GM18870 (cell line): ENCODE results near the gene MR1.
A peak's percentile ranks its signal among the peaks of the same experiment; 100 is the strongest.

Experiments used
- ATAC-seq: cut with Tn5 transposase; IDR thresholded peaks from one replicate; pipeline ENCODE4 v1.9.1; 2021; ENCODE audit warnings: moderate library complexity; ENCODE audit not compliant: unreplicated experiment

The MR1 gene

GRCh38 chr1:181089676-181090544 lies 56.1 kb downstream of the MR1 start:
- no peak for ATAC-seq

- ATAC-seq: no peak
These were observed 56.9 kb downstream of the MR1 start for GRCh38 chr1:181090641-181091126.

- ATAC-seq: no peak
These were observed 57.7 kb downstream of the MR1 start for GRCh38 chr1:181091309-181092040.

DNA sequence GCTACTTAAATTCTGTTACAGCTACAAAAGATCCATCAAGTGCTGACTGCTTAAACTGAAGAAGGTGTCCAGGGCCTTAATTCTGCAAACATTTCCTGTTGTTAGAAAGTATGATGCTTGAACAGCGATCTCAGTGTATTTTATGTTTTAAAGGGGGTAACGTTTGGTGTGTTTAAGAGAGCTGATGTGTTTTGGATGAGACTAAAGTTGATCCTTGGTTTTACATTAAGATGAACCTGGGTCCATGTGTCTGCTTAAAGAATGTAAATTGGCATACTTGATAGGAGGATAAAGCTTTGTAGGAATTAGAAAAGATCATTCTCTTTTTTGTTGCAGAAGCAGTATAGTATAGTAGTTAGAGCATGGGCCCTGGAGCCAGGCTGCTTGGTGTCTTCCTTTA lies 58.3 kb downstream of the MR1 start:
- ATAC-seq: no peak

DNA sequence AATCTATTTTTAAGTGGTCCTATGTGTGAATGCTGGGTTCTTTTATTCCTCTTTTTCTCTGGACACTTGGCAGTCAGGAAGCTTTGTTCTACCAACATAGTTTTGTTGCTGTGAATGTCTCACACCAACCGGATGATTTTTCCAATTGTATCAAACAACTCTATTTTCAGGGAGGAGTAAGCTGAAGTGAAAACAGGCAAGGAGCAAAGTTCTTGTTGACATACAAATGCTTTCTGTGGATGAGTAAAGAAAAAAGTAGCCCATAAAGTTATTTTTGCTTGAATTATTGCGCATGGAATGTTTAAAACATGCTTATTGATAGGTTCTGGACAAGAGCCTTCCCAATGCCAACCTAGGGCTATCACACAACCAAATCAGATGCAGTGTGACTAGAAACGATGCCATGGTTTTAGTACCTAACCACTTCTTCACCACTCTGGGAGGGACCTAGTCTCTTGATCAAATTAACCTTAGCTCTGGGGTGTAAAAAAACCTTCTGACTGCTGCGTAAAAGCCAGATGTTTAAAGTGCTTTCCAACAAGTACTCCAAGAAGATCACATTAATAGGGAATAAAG lies 59.2 kb downstream of the MR1 start:
- ATAC-seq: no peak

DNA sequence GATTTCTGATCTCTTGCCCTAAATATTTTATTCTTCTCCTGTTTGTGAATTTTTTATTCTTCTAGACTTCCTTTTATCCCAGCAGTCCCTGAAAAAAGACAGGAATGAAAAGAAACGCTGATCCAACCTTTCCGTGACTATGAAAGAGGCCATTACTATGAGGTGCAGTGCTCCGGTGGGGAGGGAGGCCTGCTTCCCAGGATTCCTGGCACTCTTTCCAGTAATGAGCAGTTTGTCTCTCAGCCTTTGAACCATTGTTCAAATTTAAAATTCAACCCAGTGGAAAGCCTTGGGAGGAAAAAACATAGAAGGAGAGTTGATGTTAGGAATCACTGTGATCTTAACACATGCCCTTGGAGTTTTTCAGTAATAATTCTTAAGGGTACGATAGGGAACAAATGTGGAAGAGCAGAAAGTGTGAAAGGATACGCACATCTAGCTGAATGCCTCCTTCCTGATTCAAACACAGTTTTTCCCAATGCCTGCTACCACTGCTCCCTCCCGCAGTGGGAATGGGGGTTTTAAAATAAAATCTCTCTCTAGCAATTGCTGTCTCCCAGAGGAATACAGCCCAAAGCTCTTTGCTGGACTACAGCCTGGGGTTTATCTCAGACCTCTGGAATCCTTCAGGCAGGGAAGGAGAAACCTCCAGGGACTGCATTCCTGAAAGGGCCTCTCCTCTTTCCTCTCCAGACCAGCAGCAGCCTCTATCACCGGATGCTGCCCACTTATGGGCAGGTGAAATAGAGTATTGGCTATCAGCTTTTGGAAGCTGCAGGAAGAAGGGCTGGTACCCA lies 60.8 kb downstream of the MR1 start:
- no peak for ATAC-seq

GRCh38 chr1:181095260-181095659 lies 61.5 kb downstream of the MR1 start:
- ATAC-seq: no peak

- ATAC-seq: no peak
These were observed 62.0 kb downstream of the MR1 start for GRCh38 chr1:181095763-181096184.

DNA sequence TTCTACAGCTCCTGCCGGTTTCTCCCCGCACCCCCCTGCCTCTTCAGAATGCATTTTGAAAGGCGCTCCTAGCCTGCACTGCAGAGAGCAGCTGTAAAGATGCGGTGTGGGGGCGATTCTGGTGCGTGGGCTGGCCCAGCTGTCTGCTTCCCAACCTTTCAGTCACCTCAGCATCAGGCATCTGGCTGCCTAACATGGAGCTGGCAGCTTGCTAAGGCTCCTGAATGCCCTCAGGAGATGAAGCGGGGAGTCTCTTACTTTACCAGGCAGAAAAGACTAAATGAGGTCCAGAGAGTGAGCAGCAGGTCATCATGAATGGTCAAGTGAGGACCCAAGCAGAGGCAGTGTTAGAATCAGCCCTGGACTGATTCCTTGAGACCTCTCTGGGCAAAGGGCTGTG lies 63.5 kb downstream of the MR1 start:
- no peak for ATAC-seq

DNA sequence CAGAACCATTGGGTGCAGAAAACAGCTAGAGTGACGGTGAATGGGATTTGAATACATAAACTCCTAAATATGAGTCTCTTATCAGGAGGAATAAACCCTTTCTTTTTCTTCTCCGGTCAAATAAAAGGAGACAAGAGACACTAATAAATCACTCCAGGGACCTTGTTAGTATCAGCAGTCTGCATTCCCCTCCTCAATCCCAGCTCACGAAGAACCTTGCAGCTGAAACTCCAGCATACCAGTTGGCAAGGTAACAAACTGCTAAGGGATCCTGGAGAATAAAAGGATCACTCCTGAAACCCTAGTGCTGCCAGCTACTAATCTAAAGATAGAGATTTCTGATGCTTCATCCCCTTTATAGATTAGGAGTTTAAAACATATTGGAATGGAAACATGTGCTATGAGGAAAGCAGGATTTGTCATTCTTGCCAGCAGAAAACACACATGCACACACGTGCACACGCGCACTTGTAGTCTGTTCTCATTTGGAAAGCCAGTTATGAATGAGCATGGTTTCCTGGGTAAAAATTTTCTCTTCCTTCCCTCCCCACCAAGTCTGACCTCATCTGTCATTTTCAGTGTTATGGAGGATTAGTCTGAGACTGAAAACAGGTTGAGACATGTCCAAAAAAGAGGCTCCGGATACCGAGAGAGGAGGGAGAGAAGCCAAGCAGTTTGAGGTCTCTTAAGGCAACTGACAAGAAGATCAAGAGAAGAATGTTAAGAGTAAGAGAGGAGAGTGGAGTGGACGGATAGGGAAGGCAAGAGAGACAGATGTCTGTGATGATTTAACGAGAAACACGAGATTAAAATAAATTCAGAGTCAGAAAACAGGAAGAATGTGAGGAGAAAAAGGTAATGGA lies 65.6 kb downstream of the MR1 start:
- ATAC-seq: peak; percentile 66

GRCh38 chr1:181100015-181100905 lies 66.5 kb downstream of the MR1 start:
- no peak for ATAC-seq

GRCh38 chr1:181100934-181101333 lies 67.2 kb downstream of the MR1 start:
- no peak for ATAC-seq

- ATAC-seq: no peak
These were observed 67.9 kb downstream of the MR1 start for GRCh38 chr1:181101581-181102226.

GRCh38 chr1:181102841-181103240 lies 69.1 kb downstream of the MR1 start:
- no peak for ATAC-seq

DNA sequence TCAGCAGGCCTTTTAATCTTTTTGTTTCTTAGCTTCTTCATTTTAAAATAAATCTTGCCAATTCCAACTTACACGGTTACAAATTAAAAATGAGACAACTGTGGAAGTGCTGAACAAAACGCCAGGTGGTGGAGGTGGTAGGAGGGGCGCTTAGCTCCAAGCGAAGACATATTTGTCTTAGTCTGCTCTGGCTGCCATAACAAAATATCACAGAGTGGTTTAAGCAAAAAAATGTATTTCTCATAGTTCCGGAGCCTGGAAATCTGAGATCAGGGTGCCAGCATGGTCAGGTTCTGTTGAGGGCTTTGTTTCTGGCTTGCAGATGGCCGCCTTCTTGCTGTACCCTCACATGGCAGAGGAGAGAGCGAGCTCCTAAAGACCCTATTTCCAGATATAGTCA lies 69.6 kb downstream of the MR1 start:
- ATAC-seq: no peak

GRCh38 chr1:181104042-181104789 lies 70.4 kb downstream of the MR1 start:
- ATAC-seq: no peak

DNA sequence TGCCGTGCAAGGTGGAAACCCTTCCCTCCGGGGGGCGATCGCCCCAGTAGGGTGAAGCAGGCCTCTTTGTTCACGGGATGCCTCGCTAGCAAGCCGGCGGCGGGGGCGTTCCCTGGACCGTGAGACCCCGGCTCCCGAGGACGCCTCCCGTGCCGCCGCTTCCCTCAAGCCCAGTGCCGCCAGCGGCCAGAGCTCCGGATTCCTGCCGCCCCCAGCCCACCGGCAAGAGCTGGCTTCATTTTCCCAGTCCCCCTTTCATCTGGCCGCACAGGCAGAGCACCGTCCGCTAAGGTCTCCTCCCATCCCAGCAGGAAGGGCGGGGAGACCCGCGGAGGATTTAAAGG lies 71.0 kb downstream of the MR1 start:
- no peak for ATAC-seq
